Kidney (tissue), 14 donors: ENCODE measurements around the gene MAN1A1. TPM values are rescaled to one million over a fixed set of nuclear protein-coding genes. Genes with fewer than 3 reads are reported as not detected.

Experiments
- DNase-seq, 5 donors: peaks; one replicate each; pipeline ENCODE4 v3.0.0-alpha.2; 2013 to 2020
- FAIRE-seq: peaks from 2 replicates; lab custom pipeline; 2012; peaks lifted over from hg19 to GRCh38; lab: Jason Lieb, UNC
- H3K27ac ChIP-seq, 2 donors: one replicate each; pipeline ENCODE4 v1.7.0; 2013; ENCODE audit warnings: low read depth in 2 of 2, low read length in 2 of 2, inconsistent platforms in 1 of 2
- H3K27me3 ChIP-seq: one replicate; pipeline ENCODE4 v1.7.1; 2013; ENCODE audit warnings: low read length, inconsistent platforms; ENCODE audit not compliant: control insufficient read depth, insufficient read depth
- H3K36me3 ChIP-seq, 3 donors: one replicate each; pipeline versions ENCODE4 v1.7.0 to v1.7.1; 2013; ENCODE audit warnings: low read length in 3 of 3, control low read depth in 1 of 3, inconsistent platforms in 1 of 3; ENCODE audit not compliant: insufficient read depth in 3 of 3, control insufficient read depth in 2 of 3
- H3K4me1 ChIP-seq, 3 donors: one replicate each; pipeline versions ENCODE4 v1.7.0 to v1.7.1; 2013; ENCODE audit warnings: low read length in 3 of 3, inconsistent platforms in 1 of 3, low read depth in 1 of 3; ENCODE audit not compliant: control insufficient read depth in 2 of 3, insufficient read depth in 2 of 3
- H3K4me3 ChIP-seq, 3 donors: one replicate each; pipeline versions ENCODE4 v1.7.0 to v1.8.1; 2013; ENCODE audit warnings: low read length in 3 of 3, control low read depth in 1 of 3, inconsistent platforms in 1 of 3
- H3K9ac ChIP-seq, 3 donors: one replicate each; pipeline versions ENCODE4 v1.7.0 to v1.7.1; 2013; ENCODE audit warnings: low read length in 3 of 3, control low read depth in 1 of 3, inconsistent platforms in 1 of 3
- H3K9me3 ChIP-seq, 3 donors: one replicate each; pipeline versions ENCODE4 v1.7.0 to v1.7.1; 2013; ENCODE audit warnings: low read length in 3 of 3, control low read depth in 1 of 3, inconsistent platforms in 1 of 3; ENCODE audit not compliant: control insufficient read depth in 2 of 3, insufficient read depth in 1 of 3
- intact Hi-C: fragments of 100-400 bp; cut with DNase I; formaldehyde crosslinking; loops from one replicate; pipeline ENCODE4 v1.11.1; 2022
- polyA plus RNA-seq: library from polyadenylated mRNA; stranded (reverse); fragments of 350-450 nt; fragmentation: Illumina TruSeq; extraction: RNeasy Lipid Tissue Mini Kit (QIAGEN cat#74804); gene quantifications from one replicate; pipeline ENCODE4 v1.2.3, GENCODE V29; 2014; ENCODE audit warnings: low read depth, low replicate concordance; ENCODE audit not compliant: insufficient read depth
- total RNA-seq: library from RNA; stranded (reverse); fragmentation: NEBNext Ultra II Directional; extraction: Animal tissue kit (Norgen Biotek cat#: 25700); gene quantifications from one replicate; pipeline ENCODE4 v1.2.1, GENCODE V29; 2021
- TF ChIP-seq, protein P1 (sequence below): IDR thresholded peaks from 3 replicates; pipeline ENCODE4 v1.5.1; 2012; ENCODE audit warnings: mild to moderate bottlenecking, moderate library complexity, borderline replicate concordance; ENCODE audit not compliant: insufficient read depth; ENCODE audit errors: extremely low read depth
- donor health status: control.
- donor health status: control.
- donor health status: control.
- donor health status: control.
- donor health status: control.
- donor health status: DM: yes; HTN: yes; CAD: no.
- donor health status: Normal renal cell carcinoma (clear cell type).

The MAN1A1 gene
- total and polyA plus RNA-seq, 2 donors from 2014 or later: 30.4 to 68.5 TPM

DNA sequence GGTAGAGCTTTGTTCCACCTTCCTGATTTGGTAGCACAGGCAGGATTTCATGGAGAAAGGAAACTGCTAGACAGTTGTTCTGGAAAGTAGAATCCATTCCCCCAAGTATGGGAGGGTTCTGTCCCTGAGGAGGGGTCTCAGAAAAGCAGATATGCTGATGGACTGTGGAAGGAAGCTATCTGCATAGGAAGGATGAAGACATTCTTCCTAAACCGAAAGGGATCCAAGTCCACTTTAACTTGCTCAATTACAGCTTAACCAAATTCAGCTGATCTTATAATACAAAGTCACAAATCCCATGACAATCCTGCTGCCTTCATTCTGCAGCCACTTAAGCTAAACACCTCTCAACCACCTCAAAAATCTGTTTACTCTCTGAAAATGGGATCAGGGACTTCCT lies 2.6 kb downstream of the MAN1A1 start:
- H3K9ac ChIP-seq: peak overlapping the region in 2 of 3 donors; percentile 20 to 92
- peak overlapping the region; percentile 88 to 94 for H3K27ac ChIP-seq

DNA sequence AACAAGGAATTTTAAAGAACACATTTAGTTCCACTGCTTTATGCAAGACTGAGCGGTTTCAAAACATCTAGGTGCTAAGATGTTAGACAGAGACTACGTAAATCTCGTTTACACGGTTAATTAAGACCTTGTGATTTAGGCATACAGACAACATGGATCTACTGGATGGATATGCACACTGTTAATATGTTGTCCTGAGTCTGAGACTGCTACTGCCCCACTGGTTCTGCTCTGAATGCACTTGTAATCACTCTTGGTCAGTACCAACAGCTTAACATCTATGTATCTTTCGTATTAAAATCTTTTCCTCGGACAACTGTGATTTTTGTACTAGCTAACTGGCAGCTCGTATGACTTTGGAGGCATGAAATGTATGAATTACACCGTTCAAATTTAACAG lies 3.1 kb downstream of the MAN1A1 start:
- H3K27ac ChIP-seq: peak overlapping the region; percentile 88 to 94

More for the DNA sequence above, 2.6 kb downstream of the MAN1A1 start:
- Histone ChIP-seq H3K4me1 (peaks cover 0 to 10% (median 4%) of the 10 kb centered on the region in 3 donors), H3K9me3 (no peaks in the 10 kb centered on the region), H3K27me3 (no peaks in the 10 kb centered on the region), H3K4me3 (peak overlapping the region; percentile 59 to 98 (median 93)), H3K36me3 (no peaks in the 10 kb centered on the region)
- TF ChIP-seq, protein P1, sequence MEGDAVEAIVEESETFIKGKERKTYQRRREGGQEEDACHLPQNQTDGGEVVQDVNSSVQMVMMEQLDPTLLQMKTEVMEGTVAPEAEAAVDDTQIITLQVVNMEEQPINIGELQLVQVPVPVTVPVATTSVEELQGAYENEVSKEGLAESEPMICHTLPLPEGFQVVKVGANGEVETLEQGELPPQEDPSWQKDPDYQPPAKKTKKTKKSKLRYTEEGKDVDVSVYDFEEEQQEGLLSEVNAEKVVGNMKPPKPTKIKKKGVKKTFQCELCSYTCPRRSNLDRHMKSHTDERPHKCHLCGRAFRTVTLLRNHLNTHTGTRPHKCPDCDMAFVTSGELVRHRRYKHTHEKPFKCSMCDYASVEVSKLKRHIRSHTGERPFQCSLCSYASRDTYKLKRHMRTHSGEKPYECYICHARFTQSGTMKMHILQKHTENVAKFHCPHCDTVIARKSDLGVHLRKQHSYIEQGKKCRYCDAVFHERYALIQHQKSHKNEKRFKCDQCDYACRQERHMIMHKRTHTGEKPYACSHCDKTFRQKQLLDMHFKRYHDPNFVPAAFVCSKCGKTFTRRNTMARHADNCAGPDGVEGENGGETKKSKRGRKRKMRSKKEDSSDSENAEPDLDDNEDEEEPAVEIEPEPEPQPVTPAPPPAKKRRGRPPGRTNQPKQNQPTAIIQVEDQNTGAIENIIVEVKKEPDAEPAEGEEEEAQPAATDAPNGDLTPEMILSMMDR: no peak
- FAIRE-seq (no peak), DNase-seq (no peak)
- intact Hi-C loops: no loop called here

DNA sequence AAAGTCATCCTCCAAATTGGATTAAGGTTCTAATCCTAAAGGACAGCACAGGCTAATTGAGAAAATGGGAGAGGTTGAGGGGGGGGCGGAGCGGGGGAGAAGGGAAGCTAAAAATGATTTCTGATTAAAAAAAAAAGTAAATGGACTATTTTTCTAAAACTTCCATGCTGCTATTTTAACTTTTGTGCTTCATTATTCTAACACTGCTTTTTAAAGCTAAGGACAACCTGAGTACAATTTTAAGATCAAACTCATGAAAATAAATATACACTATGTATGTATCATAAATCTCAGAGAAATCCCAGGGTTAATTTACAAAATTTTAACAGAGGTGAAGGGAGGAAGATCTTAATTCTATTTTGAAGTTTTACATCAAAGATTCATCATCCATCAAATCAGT lies 4.4 kb downstream of the MAN1A1 start:
- intact Hi-C loops: no loop called here
- Histone ChIP-seq H3K27me3 (no peaks in the 10 kb centered on the region), H3K36me3 (peaks cover 0 to 3% (median 0%) of the 10 kb centered on the region in 3 donors), H3K9ac (peak overlapping the region in 1 of 3 donors; percentile 53), H3K4me1 (peaks cover 0 to 10% (median 10%) of the 10 kb centered on the region in 3 donors), H3K9me3 (no peaks in the 10 kb centered on the region), H3K27ac (no peak overlapping the region), H3K4me3 (peak overlapping the region in 2 of 3 donors; percentile 43 to 98)
- FAIRE-seq (no peak), DNase-seq (no peak)
- TF ChIP-seq, protein P1: no peak

More for the DNA sequence above, 3.1 kb downstream of the MAN1A1 start:
- FAIRE-seq (no peak), DNase-seq (peak in 1 of 5 donors; percentile 18)
- Histone ChIP-seq H3K4me1 (peaks cover 0 to 10% (median 4%) of the 10 kb centered on the region in 3 donors), H3K27me3 (no peaks in the 10 kb centered on the region), H3K4me3 (peak overlapping the region; percentile 59 to 98 (median 93)), H3K9ac (peak overlapping the region in 2 of 3 donors; percentile 48 to 92), H3K36me3 (no peaks in the 10 kb centered on the region), H3K9me3 (no peaks in the 10 kb centered on the region)
- TF ChIP-seq, protein P1: no peak
- intact Hi-C loops: no loop called here
